Fibroblast of skin of right quadriceps (primary cell): ENCODE measurements around the gene PITHD1.
"Not testable (repeated sequence)": the region's sequence is repeated elsewhere in the genome, so short reads cannot be mapped to it uniquely, and the experiment has no call there.

Source experiments
- DNase-seq: peaks from one replicate; pipeline ENCODE4 v3.0.0-alpha.2; 2013

PITHD1 gene

GRCh38 chr1:23827717-23828116 is 49.5 kb downstream of the PITHD1 start:
- DNase-seq: no peak

DNA sequence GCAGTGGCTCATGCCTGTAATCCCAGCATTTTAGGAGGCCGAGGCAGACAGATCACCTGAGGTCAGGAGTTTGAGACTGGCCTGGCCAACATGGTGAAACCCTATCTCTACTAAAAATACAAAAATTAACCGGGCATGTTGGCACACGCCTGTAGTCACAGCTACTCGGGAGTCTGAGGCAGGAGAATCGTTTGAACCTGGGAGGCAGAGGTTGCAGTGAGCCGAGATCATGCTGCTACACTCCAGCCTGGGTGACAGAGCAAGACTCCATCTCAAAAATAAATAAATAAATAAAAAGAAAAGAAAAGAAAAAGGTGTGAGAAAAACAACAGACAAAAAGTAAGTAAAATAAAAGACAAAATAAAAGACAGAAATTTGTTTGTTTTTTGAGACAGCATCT is 55.9 kb downstream of the PITHD1 start:
- DNase-seq: not testable (repeated sequence)

DNA sequence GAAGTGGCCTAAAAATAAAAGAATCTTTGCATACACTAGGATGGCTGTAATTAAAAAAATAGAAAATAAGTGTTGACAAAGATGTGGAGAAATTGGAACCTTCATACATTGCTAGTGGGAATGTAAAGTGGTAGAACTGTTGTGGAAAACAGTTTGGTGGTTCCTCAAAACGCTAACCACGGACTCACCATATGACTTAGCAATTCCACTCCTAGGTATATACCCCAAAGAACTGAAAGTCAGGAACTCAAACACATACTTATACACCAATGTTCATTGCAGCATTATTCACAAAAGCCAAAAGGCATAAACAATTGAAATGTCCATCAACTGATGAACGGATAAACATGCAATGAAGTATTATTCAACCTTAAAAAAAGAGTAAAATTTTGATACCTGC is 57.8 kb downstream of the PITHD1 start:
- no peak for DNase-seq
